Stimulated activated CD8-positive, alpha-beta memory T cell treated with anti-CD3 and anti-CD28 coated beads, Interleukin-2, amount 100 ng/mL, for 1 hour (primary cell): ENCODE measurements around the gene SUPV3L1.
"Not testable (repeated sequence)": the region's sequence is repeated elsewhere in the genome, so short reads cannot be mapped to it uniquely, and the experiment has no call there.

ENCODE experiments used
- DNase-seq, 2 donors: peaks; one replicate each; pipeline ENCODE4 v3.0.0-alpha.2; 2020; ENCODE audit warnings: low read depth in 2 of 2

The SUPV3L1 gene

GRCh38 chr10:69230128-69230527 lies 50.1 kb downstream of the SUPV3L1 start:
- no peak for DNase-seq

- DNase-seq, result no peak
Observed at GRCh38 chr10:69232252-69232651, 52.2 kb downstream of the SUPV3L1 start.

- no peak for DNase-seq
Observed at GRCh38 chr10:69232736-69233480, 52.9 kb downstream of the SUPV3L1 start.

GRCh38 chr10:69234447-69234846 lies 54.4 kb downstream of the SUPV3L1 start:
- DNase-seq, result no peak

GRCh38 chr10:69237528-69238159 lies 57.6 kb downstream of the SUPV3L1 start:
- peak; percentile 77 to 78 for DNase-seq

GRCh38 chr10:69239136-69239535 lies 59.1 kb downstream of the SUPV3L1 start:
- no peak for DNase-seq

GRCh38 chr10:69239816-69240434 lies 59.9 kb downstream of the SUPV3L1 start:
- no peak for DNase-seq

GRCh38 chr10:69240455-69240854 lies 60.4 kb downstream of the SUPV3L1 start:
- DNase-seq, result no peak

- DNase-seq, result no peak
Observed at GRCh38 chr10:69241575-69241974, 61.5 kb downstream of the SUPV3L1 start.

GRCh38 chr10:69242040-69242851 lies 62.2 kb downstream of the SUPV3L1 start:
- DNase-seq, result no peak

- DNase-seq, result no peak
Observed at GRCh38 chr10:69242852-69243212, 62.8 kb downstream of the SUPV3L1 start.

GRCh38 chr10:69243817-69244216 lies 63.8 kb downstream of the SUPV3L1 start:
- DNase-seq, result no peak

- DNase-seq, result no peak
Observed at GRCh38 chr10:69246036-69246435, 66.0 kb downstream of the SUPV3L1 start.

GRCh38 chr10:69246581-69247312 lies 66.7 kb downstream of the SUPV3L1 start:
- DNase-seq, result no peak

GRCh38 chr10:69247313-69247710 lies 67.3 kb downstream of the SUPV3L1 start:
- DNase-seq, result no peak

- no peak for DNase-seq
Observed at GRCh38 chr10:69248117-69248730, 68.2 kb downstream of the SUPV3L1 start.

GRCh38 chr10:69250041-69250440 lies 70.0 kb downstream of the SUPV3L1 start:
- DNase-seq, result no peak

- not testable (repeated sequence) for DNase-seq
Observed at GRCh38 chr10:69251417-69251816, 71.4 kb downstream of the SUPV3L1 start.

GRCh38 chr10:69253171-69253570 lies 73.1 kb downstream of the SUPV3L1 start:
- no peak for DNase-seq

- DNase-seq, result no peak
Observed at GRCh38 chr10:69254877-69255276, 74.8 kb downstream of the SUPV3L1 start.
